ENCODE measurements around the gene ZFPM1.

ZFPM1 gene

DNA sequence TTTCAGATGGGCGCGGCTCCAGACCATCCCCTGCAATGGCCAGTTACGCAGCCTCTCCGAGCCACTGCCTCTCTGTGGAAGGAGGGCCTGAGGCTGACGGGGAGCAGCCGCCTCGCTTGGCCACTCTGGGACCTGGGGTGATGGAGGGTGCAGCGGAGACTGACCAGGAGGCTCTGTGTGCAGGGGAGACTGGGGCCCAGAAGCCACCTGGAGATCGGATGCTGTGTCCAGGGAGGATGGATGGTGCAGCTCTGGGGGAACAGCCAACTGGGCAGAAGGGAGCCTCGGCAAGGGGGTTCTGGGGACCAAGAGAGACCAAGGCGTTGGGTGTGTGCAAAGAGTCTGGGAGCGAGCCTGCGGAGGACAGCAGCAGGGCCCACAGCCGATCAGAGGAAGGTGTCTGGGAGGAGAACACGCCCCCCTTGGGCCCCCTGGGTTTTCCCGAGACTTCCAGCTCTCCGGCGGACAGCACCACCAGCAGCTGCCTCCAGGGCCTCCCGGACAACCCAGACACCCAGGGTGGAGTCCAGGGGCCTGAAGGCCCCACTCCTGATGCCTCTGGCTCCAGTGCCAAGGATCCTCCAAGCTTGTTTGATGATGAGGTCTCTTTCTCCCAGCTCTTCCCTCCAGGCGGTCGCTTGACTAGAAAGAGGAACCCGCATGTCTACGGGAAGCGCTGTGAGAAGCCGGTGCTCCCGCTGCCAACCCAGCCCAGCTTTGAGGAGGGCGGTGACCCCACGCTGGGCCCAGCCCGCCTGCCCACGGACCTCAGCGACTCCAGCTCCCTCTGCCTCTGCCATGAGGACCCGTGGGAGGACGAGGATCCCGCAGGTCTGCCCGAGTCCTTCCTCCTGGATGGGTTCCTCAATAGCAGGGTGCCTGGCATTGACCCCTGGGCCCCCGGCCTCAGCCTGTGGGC, 17.4 kb upstream of the ZFPM1 start:
- DNase-seq, result no peak

DNA sequence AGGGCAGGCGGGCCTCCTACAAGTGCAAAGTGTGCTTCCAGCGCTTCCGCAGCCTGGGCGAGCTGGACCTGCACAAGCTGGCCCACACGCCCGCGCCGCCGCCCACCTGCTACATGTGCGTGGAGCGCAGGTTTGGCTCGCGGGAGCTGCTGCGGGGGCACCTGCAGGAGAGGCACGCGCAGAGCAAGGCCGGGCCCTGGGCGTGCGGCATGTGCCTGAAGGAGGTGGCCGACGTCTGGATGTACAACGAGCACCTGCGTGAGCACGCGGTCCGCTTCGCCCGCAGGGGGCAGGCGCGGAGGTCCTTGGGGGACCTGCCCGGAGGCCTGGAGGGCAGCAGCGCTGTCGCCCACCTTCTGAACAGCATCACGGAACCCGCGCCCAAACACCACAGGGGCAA, 16.3 kb upstream of the ZFPM1 start:
- DNase-seq, result no peak

DNA sequence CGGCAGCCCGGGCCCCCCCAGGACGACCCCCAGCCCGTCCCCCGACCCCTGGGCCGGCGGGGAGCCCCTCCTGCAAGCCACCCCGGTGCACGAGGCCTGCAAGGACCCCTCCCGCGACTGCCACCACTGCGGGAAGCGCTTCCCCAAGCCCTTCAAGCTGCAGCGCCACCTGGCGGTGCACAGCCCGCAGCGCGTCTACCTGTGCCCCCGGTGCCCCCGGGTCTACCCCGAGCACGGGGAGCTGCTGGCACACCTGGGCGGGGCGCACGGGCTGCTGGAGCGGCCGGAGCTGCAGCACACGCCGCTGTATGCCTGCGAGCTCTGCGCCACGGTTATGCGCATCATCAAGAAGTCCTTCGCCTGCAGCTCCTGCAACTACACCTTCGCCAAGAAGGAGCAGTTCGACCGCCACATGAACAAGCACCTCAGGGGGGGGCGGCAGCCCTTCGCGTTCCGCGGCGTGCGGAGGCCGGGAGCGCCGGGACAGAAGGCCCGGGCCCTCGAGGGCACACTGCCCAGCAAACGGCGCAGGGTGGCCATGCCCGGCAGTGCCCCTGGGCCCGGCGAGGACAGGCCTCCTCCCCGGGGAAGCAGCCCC, 15.6 kb upstream of the ZFPM1 start:
- DNase-seq, result no peak

DNA sequence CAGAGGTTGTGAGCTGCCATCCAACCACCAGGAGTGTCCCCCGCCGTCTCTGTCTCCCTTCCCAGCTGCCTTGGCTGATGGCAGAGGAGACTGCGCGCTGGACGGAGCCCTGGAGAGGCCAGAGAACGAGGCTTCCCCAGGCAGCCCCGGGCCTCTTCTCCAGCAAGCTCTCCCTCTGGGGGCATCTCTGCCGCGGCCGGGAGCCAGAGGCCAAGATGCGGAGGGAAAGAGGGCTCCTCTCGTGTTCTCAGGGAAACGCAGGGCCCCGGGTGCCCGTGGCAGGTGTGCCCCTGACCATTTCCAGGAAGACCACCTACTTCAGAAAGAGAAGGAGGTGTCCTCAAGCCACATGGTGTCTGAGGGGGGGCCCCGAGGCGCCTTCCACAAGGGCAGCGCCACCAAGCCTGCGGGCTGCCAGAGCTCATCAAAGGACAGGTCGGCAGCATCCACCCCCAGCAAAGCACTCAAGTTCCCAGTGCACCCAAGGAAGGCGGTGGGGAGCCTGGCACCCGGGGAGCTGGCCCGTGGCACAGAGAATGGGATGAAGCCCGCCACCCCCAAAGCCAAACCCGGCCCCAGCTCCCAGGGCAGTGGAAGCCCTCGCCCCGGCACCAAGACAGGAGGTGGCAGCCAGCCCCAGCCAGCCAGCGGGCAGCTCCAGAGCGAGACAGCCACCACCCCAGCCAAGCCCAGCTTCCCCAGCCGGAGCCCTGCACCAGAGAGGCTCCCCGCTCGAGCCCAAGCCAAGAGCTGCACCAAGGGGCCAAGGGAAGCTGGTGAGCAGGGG, 14.8 kb upstream of the ZFPM1 start:
- DNase-seq, result no peak

DNA sequence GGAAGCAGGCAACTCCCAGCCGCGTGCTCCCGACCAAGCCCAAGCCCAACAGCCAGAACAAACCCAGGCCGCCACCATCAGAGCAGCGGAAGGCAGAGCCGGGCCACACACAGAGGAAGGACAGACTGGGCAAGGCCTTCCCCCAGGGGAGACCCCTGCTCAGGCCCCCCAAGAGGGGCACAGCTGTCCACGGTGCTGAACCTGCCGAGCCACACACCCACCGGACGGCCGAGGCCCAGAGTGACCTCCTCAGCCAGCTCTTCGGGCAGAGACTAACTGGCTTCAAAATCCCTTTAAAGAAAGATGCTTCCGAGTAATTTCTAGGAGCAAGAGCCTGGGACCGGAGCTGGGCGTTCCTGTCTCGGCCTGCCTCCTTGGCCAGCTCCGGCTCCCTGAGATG, 14.1 kb upstream of the ZFPM1 start:
- no peak for DNase-seq

DNA sequence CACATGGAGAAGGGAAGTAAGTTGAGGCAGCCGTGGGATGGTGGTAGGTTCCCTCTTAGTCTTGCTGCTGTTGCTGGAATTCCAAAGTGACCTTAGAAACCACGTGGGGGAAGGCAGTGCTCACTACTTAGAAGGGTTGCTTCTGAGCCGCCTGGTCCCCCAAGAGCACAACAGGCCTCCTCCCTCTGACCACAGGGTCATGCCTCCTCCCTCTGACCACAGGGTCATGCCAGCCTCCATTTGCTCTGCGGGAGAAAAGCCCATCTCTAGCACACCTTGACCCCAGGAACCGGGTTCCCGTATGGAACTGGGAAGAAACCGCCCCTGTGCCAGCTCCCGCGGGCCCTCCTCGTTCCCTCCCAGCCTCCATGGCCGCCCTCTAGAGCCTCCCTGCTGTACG, 13.4 kb upstream of the ZFPM1 start:
- DNase-seq, result no peak

DNA sequence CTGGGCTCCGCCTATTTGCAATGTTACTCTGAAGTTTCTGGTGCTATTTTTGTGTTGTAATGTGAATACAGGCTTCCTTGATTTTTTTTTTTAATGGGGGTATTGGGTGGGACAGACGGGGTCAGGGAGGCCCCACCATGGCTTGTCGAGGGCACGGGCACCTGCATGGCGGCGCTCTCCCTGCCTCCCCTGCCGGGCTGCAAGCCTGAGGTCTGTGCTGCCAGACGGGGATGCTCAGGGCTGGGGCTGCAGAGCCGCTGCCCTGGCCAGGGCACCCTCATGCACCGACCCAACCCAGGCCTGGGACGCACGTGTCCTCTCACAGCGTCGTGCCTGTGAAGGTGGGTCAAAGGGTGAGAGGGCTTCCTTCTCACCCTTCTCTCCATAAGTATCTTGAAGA, 13.0 kb upstream of the ZFPM1 start:
- no peak for DNase-seq

DNA sequence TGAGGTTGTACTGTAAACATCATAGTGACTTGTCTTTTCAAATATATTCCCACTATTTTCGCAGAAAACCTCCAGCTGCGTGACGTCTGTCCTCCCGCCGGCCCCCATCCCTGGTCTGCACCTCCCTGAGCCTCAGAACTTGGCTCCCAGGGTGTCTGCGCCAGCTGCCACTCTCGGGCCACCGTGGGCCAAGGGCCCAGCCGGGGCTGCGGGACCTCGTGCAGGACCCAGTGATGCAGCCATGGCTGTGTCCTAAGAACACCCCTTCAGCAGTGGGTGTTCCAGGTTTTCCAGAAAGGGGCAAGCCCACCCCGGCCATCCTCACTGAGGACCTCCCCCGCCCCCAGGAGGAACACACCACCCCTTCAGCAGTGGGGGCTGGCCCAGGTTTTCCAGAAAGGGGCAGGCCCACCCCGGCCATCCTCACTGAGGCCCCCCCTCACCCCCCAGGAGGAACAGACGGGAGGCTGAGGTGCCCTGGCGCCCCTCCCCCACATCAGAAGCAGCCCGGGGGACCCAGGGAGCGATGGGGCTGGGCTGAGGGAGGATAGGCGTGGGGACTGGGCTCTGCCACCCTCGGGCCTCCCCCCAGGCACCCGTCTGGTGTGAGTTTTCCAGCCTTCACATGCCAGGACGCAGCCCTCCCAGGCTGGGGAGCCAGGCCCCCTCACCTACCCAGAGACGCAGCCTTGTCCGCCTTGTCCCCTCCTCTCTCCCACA, 12.2 kb upstream of the ZFPM1 start:
- DNase-seq, result no peak

DNA sequence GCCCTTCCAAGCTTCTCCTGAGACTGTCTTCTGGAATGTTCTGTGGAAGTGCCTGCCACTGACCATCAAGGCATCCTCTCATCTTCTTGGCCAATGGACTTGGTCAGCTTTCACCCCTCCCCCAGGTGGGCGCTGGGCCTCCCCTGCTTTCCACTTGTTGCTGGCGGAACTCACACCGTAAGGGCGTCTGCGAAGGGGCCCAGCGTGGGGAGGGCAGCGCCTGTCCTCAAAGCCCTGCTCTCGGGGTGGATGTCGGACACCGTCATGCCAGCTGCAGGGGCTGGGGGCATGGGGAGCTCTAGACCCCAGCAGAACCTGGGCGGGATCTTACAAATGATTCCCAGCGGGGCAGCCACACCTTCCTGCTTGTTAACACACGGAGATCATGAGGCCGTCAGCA, 11.6 kb upstream of the ZFPM1 start:
- no peak for DNase-seq

DNA sequence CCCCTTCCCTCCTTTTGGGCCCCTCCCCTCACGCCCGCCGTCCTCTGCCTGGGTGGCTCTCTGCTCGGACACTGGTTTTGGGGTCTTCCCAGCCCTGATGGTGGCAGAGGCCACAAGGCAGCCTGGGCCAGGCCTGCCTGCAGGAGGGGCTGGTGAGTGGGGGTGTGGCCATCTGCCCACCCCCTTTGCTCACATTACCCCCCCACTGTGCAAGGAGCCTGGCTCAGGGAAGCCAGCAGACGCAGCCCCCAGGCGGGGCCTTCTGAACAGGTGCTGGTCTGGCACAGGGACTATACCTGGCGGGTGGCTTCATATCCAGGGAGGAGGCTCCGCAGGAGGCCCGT, 10.7 kb upstream of the ZFPM1 start:
- no peak for DNase-seq

DNA sequence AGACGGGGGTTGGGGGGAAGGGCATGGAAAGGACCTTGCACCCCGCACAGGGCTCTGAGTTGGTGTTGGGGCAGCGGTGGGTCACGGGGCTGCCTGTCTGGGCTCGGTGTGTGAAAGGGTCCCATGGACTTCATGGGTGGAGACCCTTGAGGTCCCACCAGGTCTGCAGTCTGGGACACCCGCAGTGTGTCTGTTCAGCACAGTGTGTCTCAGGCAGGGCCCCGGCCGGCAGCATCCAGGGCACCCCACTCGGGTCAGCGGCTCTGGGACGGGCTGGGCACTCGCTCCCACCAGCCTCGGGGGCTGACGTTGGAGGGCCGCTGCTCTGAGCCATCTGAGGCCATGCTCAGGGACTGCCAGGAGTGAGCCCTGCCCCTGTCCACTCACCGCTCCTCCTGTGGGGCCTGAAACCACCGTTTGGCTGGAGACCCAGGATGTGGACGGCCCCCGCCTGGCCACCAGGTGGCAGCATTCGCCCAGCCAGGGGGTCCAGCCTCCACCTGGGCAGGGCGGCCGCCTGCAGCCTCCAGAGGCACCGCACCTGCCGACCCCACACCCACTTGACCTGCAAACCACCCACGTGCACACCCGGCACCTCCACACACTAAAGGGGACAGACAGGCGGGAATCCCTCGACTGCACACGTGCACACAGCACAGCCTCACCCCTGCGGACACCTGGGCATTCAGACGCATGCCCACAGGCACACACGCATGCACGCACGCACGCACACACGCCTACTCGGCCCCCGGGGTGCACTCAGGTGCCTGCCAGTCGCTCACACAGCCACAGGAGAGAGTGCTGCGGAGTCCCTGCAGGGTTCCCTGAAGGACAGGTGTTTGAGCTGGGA, 10.1 kb upstream of the ZFPM1 start:
- DNase-seq, result no peak

DNA sequence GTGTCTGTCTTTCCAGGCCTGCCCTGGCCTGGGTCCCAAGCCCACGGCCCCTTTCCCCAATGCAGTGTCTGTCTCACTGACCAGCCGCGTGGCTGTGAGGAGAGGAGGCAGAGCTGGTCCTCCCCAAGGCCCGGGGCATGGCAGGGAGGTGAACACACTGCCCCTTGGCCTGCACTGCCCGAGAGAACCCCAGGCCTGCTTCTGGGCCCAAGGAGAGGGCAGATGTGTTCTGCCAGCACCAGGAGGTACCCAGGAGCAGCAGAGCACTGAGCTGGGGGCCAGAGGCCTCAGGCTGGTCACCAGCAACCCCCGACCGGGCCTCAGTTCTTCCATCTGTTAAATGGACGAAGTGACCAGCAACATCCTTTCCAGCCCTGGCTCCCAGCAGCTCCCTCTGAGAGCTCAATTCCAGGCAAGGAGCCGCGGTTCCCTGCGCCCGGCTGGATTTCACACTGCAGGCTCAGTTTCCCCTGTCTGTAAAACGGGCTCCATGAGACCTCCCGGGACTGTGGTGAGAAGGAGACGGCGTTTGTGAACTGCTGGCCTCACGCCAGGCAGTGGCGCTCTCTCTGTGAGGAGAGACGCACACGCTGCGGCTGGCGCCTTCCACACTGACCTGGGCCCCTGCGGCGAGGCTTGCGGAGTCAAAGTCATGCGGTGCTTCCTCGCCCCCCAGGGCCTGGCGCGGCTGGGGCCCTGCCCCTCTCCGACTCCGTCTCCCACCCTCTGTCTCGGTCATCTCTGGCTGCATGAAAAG, 8.1 kb upstream of the ZFPM1 start:
- no peak for DNase-seq

DNA sequence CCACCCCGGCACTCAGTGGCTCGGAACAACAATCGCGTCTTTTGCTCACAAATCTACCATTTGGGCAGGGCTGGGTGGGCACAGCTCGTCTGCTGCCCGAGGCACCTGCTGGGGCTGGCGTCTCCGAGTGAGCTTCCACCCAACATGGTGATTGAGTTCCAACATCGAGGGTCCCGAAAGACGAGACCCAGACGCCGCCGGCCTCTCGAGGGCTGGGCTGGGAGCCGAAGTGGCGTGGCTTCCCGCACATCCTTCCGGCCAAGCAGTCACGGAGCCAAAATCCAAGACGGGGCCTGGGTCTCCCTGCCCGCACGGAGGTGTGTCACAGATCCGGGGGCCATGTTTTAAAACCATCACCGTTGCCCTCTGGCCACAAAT, 7.5 kb upstream of the ZFPM1 start:
- DNase-seq, result no peak

DNA sequence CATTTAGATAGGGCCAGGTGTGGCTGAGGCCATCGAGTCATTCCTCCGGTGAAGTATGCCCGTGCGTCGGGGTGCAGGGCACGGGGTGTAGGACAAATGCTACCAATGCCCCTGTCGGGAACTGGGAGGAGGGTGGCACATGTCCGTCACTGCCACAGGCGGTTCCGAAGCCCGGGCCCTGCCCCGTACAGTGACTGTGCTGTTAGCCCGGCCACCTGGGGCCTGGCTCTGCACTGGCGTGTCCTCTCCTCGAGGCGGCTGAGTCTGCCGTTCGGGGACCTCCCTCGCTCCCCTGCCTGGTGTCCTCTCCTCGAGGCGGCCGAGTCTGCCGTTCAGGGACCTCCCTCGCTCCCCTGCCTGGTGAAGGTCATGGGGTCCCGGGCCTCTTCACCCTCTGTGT, 7.0 kb upstream of the ZFPM1 start:
- no peak for DNase-seq

DNA sequence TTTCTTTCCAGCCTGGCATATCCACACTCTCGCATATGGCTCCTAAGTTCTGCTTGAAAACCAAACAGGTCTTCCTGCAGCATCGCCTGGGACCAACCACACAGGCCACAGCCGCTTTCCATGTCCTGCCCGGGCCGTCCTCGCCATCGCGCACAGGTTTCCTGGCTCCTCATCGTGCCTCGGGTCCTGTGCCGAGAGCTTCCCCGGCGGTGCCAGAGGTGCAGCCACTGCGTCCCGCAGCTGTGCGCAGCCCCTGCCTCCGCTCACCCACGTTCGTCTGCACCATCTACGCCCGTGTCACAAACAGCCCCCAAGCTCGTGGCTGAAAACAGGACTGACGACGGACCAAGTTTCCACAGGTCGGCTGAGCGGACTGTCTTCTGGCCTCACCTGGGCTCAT, 6.3 kb upstream of the ZFPM1 start:
- no peak for DNase-seq

DNA sequence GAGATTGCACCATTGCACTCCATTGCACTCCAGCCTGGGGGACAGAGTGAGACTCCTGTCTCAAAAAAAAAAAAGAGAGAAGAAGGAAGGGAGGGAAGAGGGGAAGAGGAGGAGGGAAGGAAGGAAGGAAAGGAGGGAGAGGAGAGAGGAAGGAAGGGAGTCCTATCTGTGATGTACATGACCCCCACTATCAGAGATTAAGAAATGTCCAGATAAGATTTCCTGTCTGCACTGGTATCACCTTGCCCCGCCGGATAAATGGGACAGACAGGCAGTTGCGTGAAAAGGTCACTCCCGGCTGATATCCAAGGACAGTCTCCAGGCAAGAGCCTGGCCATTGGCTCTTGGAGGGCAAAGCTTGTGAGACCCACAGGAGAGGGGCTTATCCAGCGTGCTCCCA, 5.2 kb upstream of the ZFPM1 start:
- no peak for DNase-seq

DNA sequence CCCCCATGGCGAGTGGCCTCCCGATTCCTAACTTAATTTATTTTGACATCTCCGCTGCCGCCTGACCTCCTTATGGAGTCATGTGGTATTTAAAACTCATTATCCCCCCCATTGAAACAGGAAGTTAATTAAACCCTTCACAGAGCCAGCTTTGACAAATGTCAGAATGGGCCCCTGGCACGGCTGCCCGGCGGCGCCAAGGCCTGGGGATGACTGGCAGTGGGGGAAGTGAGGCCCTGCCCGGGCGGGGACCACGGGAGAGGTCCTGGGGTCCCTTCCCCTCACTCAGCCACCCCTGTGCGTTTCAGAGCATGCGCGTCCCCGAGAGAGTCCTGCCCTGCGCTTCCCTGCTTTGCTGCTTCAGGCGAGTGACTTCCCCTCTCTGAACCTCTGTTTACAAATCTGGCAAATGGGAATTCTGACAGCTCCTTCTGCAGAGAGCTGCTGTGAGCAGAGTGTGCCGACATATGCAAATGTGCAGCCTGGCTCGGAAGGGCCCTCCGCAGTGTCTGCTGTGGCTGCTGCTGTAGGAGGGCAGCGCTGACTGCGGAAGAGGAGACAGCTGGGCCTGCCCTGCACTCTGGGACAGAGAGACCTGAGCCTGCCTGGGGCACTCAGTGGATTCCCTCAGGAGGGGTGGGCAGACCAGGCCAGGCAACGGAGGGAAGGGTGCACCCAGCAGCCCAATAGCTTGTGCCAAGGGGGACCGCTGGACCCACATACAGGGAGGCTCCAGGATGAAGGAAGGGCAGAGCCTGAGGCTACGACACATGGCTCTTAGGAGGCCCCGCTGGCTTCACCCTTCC, 4.4 kb upstream of the ZFPM1 start:
- no peak for DNase-seq

DNA sequence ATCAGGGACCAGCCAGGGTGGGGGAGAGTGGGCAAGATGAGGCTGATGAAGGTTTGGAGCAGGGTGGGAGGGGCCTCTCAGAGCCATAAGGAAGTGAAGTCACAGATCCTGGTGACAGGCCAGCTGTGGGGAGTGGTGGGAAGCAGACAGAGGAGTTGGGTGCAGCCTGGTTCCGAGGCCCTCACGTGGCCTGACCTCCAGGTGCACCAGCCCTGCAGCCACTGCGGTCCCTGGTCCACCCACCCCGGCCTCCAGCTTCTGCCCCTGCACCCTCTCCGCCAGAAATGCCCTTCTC, 3.9 kb upstream of the ZFPM1 start:
- DNase-seq, result no peak

DNA sequence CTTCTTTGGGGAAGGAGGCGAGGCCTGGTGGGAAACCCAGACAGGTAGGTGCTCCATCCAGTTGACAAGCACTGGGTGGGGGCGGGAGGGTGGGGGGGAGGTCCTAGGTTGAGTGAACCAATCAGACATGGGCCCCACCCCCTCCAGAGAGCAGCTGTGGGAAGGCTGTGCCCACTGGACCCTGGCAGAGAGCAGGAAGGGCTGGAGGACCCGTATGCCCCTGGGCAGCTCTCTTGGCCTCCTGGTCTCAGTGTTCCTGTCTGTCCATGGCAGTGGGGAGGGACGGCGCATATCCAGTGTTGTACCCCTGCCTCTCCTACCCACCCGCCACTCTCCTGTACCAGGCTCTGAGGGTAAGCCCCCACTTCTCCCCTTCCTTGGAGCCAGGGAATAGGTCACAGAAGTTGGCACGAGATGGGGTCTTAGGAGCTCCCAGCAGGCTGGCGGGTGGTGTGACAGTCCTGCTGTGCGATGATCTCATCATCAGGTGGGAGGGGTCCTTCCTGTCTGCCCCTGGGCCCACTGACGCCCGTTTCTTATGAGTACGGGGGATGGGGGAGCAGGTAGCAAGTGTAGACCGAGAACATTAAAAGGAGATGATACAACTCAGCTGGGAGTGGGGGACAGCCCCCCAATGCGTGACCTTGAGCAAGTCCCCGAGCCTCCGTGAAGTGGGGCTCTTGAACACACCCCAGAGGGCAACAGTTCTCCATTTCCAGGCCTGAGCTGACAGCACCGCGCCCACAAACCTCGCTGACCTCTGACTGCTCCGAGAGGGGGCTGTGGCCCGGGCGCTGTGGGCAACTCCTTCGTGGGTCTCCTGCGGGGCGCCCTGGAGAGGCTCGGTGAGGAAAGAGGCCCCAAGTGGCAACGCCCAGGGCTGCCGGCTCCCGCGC, 1.2 kb upstream of the ZFPM1 start:
- no peak for DNase-seq
